Measurements from ENCODE around the gene VSX1.

The VSX1 gene

DNA sequence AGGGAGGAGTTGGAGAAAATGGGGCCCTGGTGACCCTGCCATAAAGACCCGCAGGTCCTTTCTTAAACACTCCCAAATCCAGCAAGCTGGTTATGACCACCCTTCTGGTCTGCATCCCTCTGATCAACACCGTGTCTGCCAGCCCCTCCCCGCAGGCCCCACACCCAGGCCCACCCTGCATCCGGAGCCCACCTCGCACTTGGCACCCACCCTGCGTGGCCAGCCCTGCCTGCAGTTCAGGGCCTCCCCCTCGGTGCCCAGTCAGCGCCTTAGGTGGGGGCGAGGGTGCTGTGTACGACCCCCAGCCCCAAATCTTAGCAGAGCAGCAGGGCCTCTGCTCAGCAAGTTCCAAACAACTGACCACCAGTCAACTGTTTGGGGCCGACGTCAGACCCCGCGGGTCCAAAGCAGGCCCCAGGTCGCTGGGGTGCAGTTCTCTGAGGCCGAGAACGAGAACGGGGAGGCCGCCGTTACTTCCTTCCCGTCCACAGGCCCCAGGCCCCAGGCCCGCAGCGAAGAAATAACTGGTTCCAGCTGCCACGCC, 25.2 kb downstream of the VSX1 start:
- H3K4me3 Mint-ChIP-seq: peak overlapping the region; percentile 82 to 87
- no peak for DNase-seq
- no peaks in the 10 kb centered on the region for H3K9me3 Mint-ChIP-seq
- peaks cover 49 to 65% of the 10 kb centered on the region in 2 donors for H3K4me1 Mint-ChIP-seq
- no peak for ATAC-seq (replicated peaks)
- H3K27ac Mint-ChIP-seq: peak overlapping the region; percentile 88
- H3K27me3 Mint-ChIP-seq: no peaks in the 10 kb centered on the region
- H3K36me3 Mint-ChIP-seq: peaks cover 0 to 4% of the 10 kb centered on the region in 2 donors

- no peak for ATAC-seq (replicated peaks)
- Mint-ChIP-seq H3K27ac (peak overlapping the region; percentile 25), H3K27me3 (no peaks in the 10 kb centered on the region), H3K9me3 (no peaks in the 10 kb centered on the region), H3K4me3 (peak overlapping the region; percentile 82 to 87), H3K36me3 (peaks cover 0 to 9% of the 10 kb centered on the region in 2 donors), H3K4me1 (peaks cover 51 to 74% of the 10 kb centered on the region in 2 donors)
- no peak for DNase-seq
Observed at GRCh38 chr20:25055711-25056495, 26.0 kb downstream of the VSX1 start.

- DNase-seq (no peak), ATAC-seq (replicated peaks) (no peak)
- Mint-ChIP-seq H3K27ac (no peak overlapping the region), H3K36me3 (peaks cover 0 to 10% of the 10 kb centered on the region in 2 donors), H3K4me3 (no peak overlapping the region), H3K4me1 (peaks cover 58 to 82% of the 10 kb centered on the region in 2 donors), H3K9me3 (no peaks in the 10 kb centered on the region), H3K27me3 (no peaks in the 10 kb centered on the region)
Observed at GRCh38 chr20:25054995-25055629, 26.8 kb downstream of the VSX1 start.

- H3K4me1 Mint-ChIP-seq: peaks cover 60 to 87% of the 10 kb centered on the region in 2 donors
- H3K4me3 Mint-ChIP-seq: peak overlapping the region in 1 of 2 donors; percentile 23
- peaks cover 0 to 10% of the 10 kb centered on the region in 2 donors for H3K36me3 Mint-ChIP-seq
- no peak overlapping the region for H3K27ac Mint-ChIP-seq
- no peaks in the 10 kb centered on the region for H3K27me3 Mint-ChIP-seq
- ATAC-seq (replicated peaks) (no peak), DNase-seq (no peak)
- H3K9me3 Mint-ChIP-seq: no peaks in the 10 kb centered on the region
Observed at GRCh38 chr20:25054096-25054820, 27.7 kb downstream of the VSX1 start.

DNA sequence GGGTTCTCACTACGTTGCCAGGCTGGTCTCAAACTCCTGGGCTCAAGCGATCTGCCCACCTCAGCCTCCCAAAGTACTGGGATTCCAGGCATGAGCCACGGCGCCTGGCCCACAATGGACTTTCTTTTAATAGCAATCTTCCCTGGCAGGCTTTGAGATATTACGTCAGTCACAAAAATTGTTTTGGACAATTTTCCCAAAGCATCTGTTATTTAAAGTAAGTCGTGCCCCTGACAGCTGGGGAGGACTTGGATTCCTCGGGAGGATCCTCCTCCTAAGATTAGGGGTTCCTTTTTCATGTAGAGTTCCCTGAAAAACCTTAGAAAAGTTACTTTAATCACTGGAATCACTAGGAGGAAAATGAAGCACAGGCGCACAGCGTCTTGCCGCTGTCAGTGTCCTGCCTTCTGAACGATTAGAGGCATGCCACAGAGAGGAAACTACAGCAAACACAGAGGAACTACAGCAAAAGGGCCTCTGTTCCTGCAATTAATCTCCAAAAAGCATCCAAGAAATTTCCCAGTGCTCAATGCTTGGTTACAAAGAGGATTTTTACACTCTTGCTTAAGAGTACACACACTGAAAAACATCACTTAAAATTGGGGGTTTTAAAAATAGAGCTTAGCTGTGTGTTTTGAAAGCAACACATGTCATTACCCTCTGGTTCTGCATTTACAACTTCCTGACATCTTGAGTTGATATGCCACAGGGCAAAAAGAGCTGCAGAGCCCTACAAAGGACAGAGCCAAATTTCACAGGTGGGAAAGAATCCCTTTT, 28.5 kb downstream of the VSX1 start:
- ATAC-seq (replicated peaks): no peak
- Mint-ChIP-seq H3K36me3 (peaks cover 0 to 10% of the 10 kb centered on the region in 2 donors), H3K4me3 (peak overlapping the region; percentile 77 to 78), H3K9me3 (no peaks in the 10 kb centered on the region), H3K27me3 (no peaks in the 10 kb centered on the region), H3K27ac (peak overlapping the region; percentile 98), H3K4me1 (peaks cover 63 to 89% of the 10 kb centered on the region in 2 donors)
- DNase-seq: no peak

DNA sequence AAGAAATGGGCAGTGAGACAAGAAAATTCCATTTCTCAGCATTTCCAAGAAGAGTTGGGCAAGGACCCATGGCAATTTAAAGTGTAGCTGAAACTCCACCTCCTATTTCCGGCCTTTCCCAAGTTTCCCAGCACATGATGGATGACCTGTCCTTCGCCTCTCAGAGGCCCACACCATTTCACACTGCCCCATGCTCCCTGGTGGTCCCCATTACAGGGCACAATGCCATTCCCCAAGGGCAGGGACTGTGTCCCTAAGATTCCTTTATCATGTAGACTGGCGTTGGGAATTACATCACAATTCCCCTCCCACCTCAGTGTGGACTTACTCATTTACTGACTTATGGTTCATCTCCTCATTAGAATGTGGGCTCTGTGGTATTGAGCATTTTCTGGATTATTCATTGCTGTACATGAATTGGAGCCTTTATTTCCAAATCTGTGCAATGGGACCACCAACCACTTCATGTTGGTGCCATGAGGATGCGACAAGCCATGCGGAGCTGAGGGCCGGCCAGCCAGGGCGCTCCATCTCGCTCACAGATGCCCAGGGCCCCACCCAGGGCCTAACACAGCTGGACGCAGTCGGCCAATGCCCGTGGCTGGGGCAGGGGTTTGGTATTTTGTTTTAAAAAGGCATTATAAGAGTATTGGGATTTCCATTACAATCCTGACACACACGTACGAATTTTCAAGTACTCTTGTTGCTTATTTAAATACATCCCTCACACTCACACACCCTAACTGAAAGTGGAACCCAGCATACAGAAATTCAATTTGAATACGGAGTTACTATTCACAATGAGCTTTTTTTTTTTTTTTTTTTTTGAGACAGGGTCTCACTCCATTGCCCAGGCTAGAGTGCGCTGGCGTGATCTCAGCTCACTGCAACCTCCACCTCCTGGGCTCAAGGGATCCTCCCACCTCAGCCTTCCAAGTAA, 29.4 kb downstream of the VSX1 start:
- DNase-seq (peak; percentile 36), ATAC-seq (replicated peaks) (peak; percentile 18 to 41)
- no peaks in the 10 kb centered on the region for H3K9me3 Mint-ChIP-seq
- H3K27ac Mint-ChIP-seq: peak overlapping the region; percentile 98
- no peaks in the 10 kb centered on the region for H3K27me3 Mint-ChIP-seq
- peak overlapping the region; percentile 77 to 78 for H3K4me3 Mint-ChIP-seq
- peaks cover 0 to 10% of the 10 kb centered on the region in 2 donors for H3K36me3 Mint-ChIP-seq
- H3K4me1 Mint-ChIP-seq: peaks cover 63 to 89% of the 10 kb centered on the region in 2 donors

- Mint-ChIP-seq H3K9me3 (no peaks in the 10 kb centered on the region), H3K4me3 (no peak overlapping the region), H3K36me3 (peaks cover 2 to 17% of the 10 kb centered on the region in 2 donors), H3K4me1 (peaks cover 63 to 82% of the 10 kb centered on the region in 2 donors), H3K27me3 (no peaks in the 10 kb centered on the region), H3K27ac (peak overlapping the region; percentile 72)
- DNase-seq: no peak
- no peak for ATAC-seq (replicated peaks)
Observed at GRCh38 chr20:25051386-25052155, 30.4 kb downstream of the VSX1 start.

DNA sequence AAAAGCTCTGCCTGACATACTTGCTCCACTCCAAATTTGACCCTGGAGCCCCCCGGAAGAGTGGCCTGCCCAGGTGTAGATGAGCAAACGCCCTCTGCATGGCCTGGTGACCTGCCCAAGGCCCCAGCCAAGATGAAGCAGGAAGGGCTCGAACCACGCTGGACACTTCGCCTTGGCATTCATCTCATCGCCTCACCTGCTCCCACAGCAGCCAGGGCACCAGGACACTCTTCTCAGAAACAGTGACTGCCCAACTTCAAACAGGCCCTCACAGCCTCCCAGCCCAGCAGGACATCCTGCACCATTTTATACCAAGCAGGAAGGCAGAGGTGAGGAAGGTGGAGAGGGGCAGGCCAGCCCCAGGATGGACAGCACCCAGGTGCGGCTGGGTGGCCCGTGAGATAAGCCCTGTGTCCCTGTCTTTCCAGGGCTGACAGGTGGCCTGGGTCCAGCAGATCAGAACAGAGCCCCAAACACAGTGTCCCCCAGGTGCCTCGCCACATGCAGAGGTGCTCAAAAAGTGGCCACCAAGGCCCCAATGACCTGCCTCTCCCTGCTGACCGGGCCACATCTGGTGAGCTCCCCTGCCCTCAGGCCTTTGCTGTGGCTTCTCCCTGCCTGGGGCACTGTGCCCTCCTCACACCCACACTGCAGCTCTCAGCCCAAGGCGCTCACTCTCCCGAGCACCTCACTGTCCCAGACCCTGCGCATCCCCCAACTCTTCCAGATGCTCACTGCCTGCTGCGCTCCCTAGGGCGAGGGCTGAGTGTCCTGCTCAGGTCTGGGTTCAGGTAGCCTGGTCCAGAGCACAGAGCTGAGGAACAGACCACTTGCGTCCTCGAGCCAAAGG, 31.2 kb downstream of the VSX1 start:
- Mint-ChIP-seq H3K36me3 (peaks cover 2 to 21% of the 10 kb centered on the region in 2 donors), H3K9me3 (no peaks in the 10 kb centered on the region), H3K27ac (peak overlapping the region; percentile 68), H3K27me3 (no peaks in the 10 kb centered on the region), H3K4me1 (peaks cover 57 to 81% of the 10 kb centered on the region in 2 donors), H3K4me3 (no peak overlapping the region)
- no peak for DNase-seq
- no peak for ATAC-seq (replicated peaks)

DNA sequence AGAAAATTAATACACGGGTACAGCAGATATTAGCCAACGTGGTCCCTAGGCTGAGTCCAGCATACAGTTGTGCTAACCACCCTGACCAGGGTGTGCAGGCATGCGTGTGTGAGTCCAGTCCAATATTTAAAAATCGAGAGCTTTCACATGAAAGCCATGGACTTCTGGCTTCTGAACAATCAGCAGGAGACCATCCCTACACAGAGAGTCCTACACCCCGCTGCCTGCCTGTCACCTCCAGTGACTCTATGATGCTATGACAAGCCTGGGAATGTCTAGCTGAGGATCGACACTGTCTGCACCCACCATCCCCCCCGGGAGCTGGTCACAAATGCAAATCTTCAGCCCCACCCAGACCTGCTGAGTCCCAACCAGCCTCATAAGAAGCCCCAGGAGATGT, 31.9 kb downstream of the VSX1 start:
- no peak for ATAC-seq (replicated peaks)
- Mint-ChIP-seq H3K4me3 (no peak overlapping the region), H3K27me3 (no peaks in the 10 kb centered on the region), H3K4me1 (peaks cover 57 to 81% of the 10 kb centered on the region in 2 donors), H3K9me3 (no peaks in the 10 kb centered on the region), H3K27ac (no peak overlapping the region), H3K36me3 (peaks cover 4 to 24% of the 10 kb centered on the region in 2 donors)
- no peak for DNase-seq

DNA sequence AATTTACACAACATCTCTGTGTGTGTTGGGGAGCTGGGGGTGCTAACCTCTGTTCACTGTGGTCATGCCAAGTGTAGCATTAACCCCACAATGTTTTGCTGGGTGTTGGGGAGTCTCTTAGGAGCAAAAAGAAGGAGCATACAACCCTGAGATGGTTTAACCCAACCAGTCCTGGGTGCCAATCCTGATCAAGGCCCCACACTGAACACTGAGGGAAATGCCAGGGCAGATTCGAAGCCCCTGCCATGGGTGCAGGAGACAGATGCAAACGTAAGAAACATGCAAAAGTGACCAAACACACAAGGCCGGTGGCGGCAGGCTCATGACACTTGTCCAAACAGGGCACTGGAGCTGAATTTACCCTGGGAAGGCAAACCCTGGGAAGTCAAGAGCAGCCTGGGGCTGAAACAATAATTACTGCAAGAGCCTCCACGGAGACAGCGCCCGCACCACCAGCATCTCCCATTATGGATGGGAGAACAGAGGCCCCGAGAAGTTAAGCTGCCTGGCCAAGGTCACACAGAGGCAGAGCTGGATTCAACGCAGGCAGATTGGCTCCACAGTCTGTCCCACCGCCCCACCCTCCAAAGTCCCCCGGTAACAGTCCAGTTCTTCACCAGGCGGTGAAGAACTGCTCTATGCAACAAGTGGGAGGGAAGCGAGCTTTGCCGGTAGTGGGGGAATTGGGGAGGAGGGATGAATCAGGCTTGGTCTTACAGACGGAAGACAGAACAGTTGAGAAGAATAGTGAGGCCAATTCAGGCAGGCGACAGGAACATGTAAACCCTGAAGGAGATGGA, 32.5 kb downstream of the VSX1 start:
- Mint-ChIP-seq H3K27ac (peak overlapping the region; percentile 79), H3K4me1 (peaks cover 55 to 81% of the 10 kb centered on the region in 2 donors), H3K36me3 (peaks cover 4 to 24% of the 10 kb centered on the region in 2 donors), H3K9me3 (no peaks in the 10 kb centered on the region), H3K27me3 (no peaks in the 10 kb centered on the region), H3K4me3 (no peak overlapping the region)
- DNase-seq (no peak), ATAC-seq (replicated peaks) (no peak)

GRCh38 chr20:25048519-25048952, 33.4 kb downstream of the VSX1 start:
- H3K4me3 Mint-ChIP-seq: no peak overlapping the region
- DNase-seq: no peak
- H3K4me1 Mint-ChIP-seq: peaks cover 49 to 81% of the 10 kb centered on the region in 2 donors
- no peaks in the 10 kb centered on the region for H3K9me3 Mint-ChIP-seq
- peaks cover 4 to 24% of the 10 kb centered on the region in 2 donors for H3K36me3 Mint-ChIP-seq
- H3K27ac Mint-ChIP-seq: peak overlapping the region; percentile 44
- H3K27me3 Mint-ChIP-seq: no peaks in the 10 kb centered on the region
- no peak for ATAC-seq (replicated peaks)
